GM18868 (cell line): Measurements from ENCODE around the gene THG1L.
"Not testable (repeated sequence)": the region's sequence is repeated elsewhere in the genome, so short reads cannot be mapped to it uniquely, and the experiment has no call there.

Experiments
- ATAC-seq: cut with Tn5 transposase; IDR thresholded peaks from one replicate; pipeline ENCODE4 v1.9.1; 2021; ENCODE audit warnings: mild to moderate bottlenecking, moderate library complexity; ENCODE audit not compliant: unreplicated experiment

THG1L gene

GRCh38 chr5:157726607-157727006 is 4.6 kb upstream of the THG1L start:
- ATAC-seq: not testable (repeated sequence)

GRCh38 chr5:157727858-157728257 is 3.4 kb upstream of the THG1L start:
- not testable (repeated sequence) for ATAC-seq

GRCh38 chr5:157729858-157730257 is 1.4 kb upstream of the THG1L start:
- peak; percentile 73 for ATAC-seq

GRCh38 chr5:157730900-157731271 is 334 bp upstream of the THG1L start:
- ATAC-seq: no peak

- no peak for ATAC-seq
Measured at GRCh38 chr5:157732130-157732514, 902 bp downstream of the THG1L start.

- no peak for ATAC-seq
Measured at GRCh38 chr5:157732596-157733262, 1.5 kb downstream of the THG1L start.

GRCh38 chr5:157734436-157734835 is 3.2 kb downstream of the THG1L start:
- no peak for ATAC-seq

- no peak for ATAC-seq
Measured at GRCh38 chr5:157735991-157736390, 4.8 kb downstream of the THG1L start.

- ATAC-seq: no peak
Measured at GRCh38 chr5:157739388-157740228, 8.4 kb downstream of the THG1L start.

- no peak for ATAC-seq
Measured at GRCh38 chr5:157740229-157740610, 9.0 kb downstream of the THG1L start.

- no peak for ATAC-seq
Measured at GRCh38 chr5:157741131-157741530, 9.9 kb downstream of the THG1L start.

- ATAC-seq: peak; percentile 91
Measured at GRCh38 chr5:157743163-157744050, 12.2 kb downstream of the THG1L start, which contains the start of gene LSM11. Gene LSM11 (plus strand): TSS chr5:157743712. CDS start chr5:157743751, 39 bp downstream.

GRCh38 chr5:157744051-157745011 is 13.1 kb downstream of the THG1L start:
- peak; percentile 27 for ATAC-seq

- no peak for ATAC-seq
Measured at GRCh38 chr5:157745041-157745456, 13.8 kb downstream of the THG1L start.

- no peak for ATAC-seq
Measured at GRCh38 chr5:157747173-157747740, 16.0 kb downstream of the THG1L start.

GRCh38 chr5:157747766-157748700 is 16.8 kb downstream of the THG1L start:
- no peak for ATAC-seq

GRCh38 chr5:157748760-157749461 is 17.7 kb downstream of the THG1L start:
- ATAC-seq: no peak

- no peak for ATAC-seq
Measured at GRCh38 chr5:157749462-157749799, 18.2 kb downstream of the THG1L start.
